DND-41 (cell line): ENCODE data around the gene MRPL14.

Experiments used
- EZH2 ChIP-seq: IDR thresholded peaks from 3 replicates; pipeline ENCODE4 v1.6.1; 2012; ENCODE audit warnings: borderline replicate concordance, low read depth, mild to moderate bottlenecking, moderate library complexity, low read length, inconsistent platforms; ENCODE audit not compliant: severe bottlenecking
- TF ChIP-seq, protein P1 (sequence below): IDR thresholded peaks from 2 replicates; pipeline ENCODE4 v1.5.1; 2012; ENCODE audit warnings: borderline replicate concordance, low read length, moderate library complexity, mild to moderate bottlenecking; ENCODE audit not compliant: poor library complexity, severe bottlenecking; ENCODE audit errors: extremely low read depth

DNA sequence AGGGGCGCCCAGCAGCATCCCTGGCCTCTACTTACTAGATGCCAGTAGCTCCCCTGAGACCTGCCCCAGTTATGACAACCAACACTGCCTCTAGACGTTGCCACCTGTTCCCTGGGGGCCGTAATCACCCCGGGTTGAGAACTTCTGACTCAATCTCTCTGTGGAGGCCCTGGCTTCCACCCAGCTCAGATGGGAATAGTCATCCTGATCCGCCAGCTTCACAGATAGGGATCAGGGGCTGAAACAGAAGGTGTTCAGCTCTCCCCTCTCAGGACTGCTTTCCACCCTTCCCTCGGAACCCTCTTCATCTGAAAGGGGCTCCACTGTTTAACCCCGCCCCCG, 34.7 kb upstream of the MRPL14 start:
- TF ChIP-seq, protein P1, sequence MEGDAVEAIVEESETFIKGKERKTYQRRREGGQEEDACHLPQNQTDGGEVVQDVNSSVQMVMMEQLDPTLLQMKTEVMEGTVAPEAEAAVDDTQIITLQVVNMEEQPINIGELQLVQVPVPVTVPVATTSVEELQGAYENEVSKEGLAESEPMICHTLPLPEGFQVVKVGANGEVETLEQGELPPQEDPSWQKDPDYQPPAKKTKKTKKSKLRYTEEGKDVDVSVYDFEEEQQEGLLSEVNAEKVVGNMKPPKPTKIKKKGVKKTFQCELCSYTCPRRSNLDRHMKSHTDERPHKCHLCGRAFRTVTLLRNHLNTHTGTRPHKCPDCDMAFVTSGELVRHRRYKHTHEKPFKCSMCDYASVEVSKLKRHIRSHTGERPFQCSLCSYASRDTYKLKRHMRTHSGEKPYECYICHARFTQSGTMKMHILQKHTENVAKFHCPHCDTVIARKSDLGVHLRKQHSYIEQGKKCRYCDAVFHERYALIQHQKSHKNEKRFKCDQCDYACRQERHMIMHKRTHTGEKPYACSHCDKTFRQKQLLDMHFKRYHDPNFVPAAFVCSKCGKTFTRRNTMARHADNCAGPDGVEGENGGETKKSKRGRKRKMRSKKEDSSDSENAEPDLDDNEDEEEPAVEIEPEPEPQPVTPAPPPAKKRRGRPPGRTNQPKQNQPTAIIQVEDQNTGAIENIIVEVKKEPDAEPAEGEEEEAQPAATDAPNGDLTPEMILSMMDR = no peak
- no peak for TF ChIP-seq EZH2
